H1 (cell line): ENCODE measurements around the gene MIB2. TPM values are rescaled to one million over a fixed set of nuclear protein-coding genes. Genes with fewer than 3 reads are reported as not detected.

Source experiments
- CTCF ChIA-PET: fragments of 300-600 bp; sonication (Branson Sonifier 250); formaldehyde crosslinking; loops from one replicate; lab custom pipeline; 2021; ENCODE audit not compliant: partially characterized antibody; lab: Charles Lee
- POLR2A ChIA-PET: fragments of 300-600 bp; sonication (Branson Sonifier 250); formaldehyde crosslinking; loops from one replicate; lab custom pipeline; 2021; ENCODE audit warnings: inconsistent platforms; ENCODE audit not compliant: partially characterized antibody; lab: Charles Lee
- DNase-seq, 2 experiments: peaks; one replicate each; pipeline versions ENCODE4 v3.0.0 to v3.0.0-alpha.2; 2010 to 2022; ENCODE audit warnings: low spot score in 2 of 2, low read depth in 1 of 2, mixed read lengths in 1 of 2
- FAIRE-seq: peaks from 2 replicates; lab custom pipeline; 2011; peaks lifted over from hg19 to GRCh38; lab: Jason Lieb, UNC
- H2AFZ ChIP-seq: 2 replicates; pipeline ENCODE4 v1.8.1; 2012; ENCODE audit warnings: low read length, inconsistent platforms
- H2AK5ac ChIP-seq: 2 replicates; pipeline ENCODE4 v1.6.1; 2013; ENCODE audit warnings: low read depth, low read length
- H2BK120ac ChIP-seq: replicated peaks from 2 replicates; pipeline ENCODE3; 2013; ENCODE audit warnings: low read depth, low read length, inconsistent platforms
- H2BK12ac ChIP-seq: 2 replicates; pipeline ENCODE4 v1.6.1; 2013; ENCODE audit warnings: low read depth, low read length
- H2BK15ac ChIP-seq: 2 replicates; pipeline ENCODE4 v1.6.1; 2013; ENCODE audit warnings: low read length
- H2BK20ac ChIP-seq: 2 replicates; pipeline ENCODE4 v1.6.1; 2013; ENCODE audit warnings: low read length
- H2BK5ac ChIP-seq: 2 replicates; pipeline ENCODE4 v1.6.1; 2013; ENCODE audit warnings: low read depth, low read length
- H3K14ac ChIP-seq: 2 replicates; pipeline ENCODE4 v1.6.1; 2013; ENCODE audit warnings: inconsistent platforms; ENCODE audit not compliant: insufficient read length
- H3K18ac ChIP-seq: 2 replicates; pipeline ENCODE4 v1.6.1; 2013; ENCODE audit warnings: low read length; ENCODE audit errors: extremely low read depth
- H3K23ac ChIP-seq: 2 replicates; pipeline ENCODE4 v1.6.1; 2013; ENCODE audit warnings: inconsistent platforms; ENCODE audit not compliant: insufficient read length
- H3K23me2 ChIP-seq: 2 replicates; pipeline ENCODE4 v1.6.1; 2013; ENCODE audit warnings: low read depth, low read length
- H3K27ac ChIP-seq: 2 replicates; pipeline ENCODE4 v1.6.1; 2011; ENCODE audit warnings: low read depth, low read length, inconsistent platforms
- H3K27me3 ChIP-seq, 4 experiments: replicated peaks in 1 of 4; 1 replicate in 1 of 4; 2 replicates in 3 of 4; pipeline versions ENCODE4 v1.6.1 to v1.8.1; 2011 to 2013; ENCODE audit warnings: low read length in 3 of 4, mild to moderate bottlenecking in 3 of 4, inconsistent platforms in 2 of 4, mixed read lengths in 2 of 4, moderate library complexity in 1 of 4; ENCODE audit not compliant: control insufficient read depth in 3 of 4, insufficient read depth in 3 of 4; ENCODE audit errors: extremely low read depth in 1 of 4
- H3K36me3 ChIP-seq, 4 experiments: 2 replicates each; pipeline versions ENCODE4 v1.6.1 to v1.8.1; 2011 to 2013; ENCODE audit warnings: mild to moderate bottlenecking in 4 of 4, low read length in 3 of 4, moderate library complexity in 2 of 4, control low read depth in 1 of 4, inconsistent platforms in 1 of 4; ENCODE audit not compliant: insufficient read depth in 4 of 4, control insufficient read depth in 2 of 4
- H3K4ac ChIP-seq: replicated peaks from 2 replicates; pipeline ENCODE3; 2013; ENCODE audit warnings: low read length, low read depth, mixed read lengths, inconsistent platforms; ENCODE audit not compliant: insufficient read length
- H3K4me1 ChIP-seq, 4 experiments: replicated peaks in 1 of 4; 1 replicate in 1 of 4; 2 replicates in 3 of 4; pipeline versions ENCODE4 v1.6.1 to v1.8.1; 2011 to 2013; ENCODE audit warnings: low read length in 3 of 4, inconsistent platforms in 2 of 4, mixed read lengths in 1 of 4; ENCODE audit not compliant: insufficient read depth in 4 of 4, control insufficient read depth in 3 of 4
- H3K4me2 ChIP-seq, 2 experiments: 2 replicates each; pipeline versions ENCODE4 v1.6.1 to v1.8.1; 2011 to 2013; ENCODE audit warnings: low read depth in 2 of 2, low read length in 2 of 2, control low read depth in 1 of 2, inconsistent platforms in 1 of 2, mild to moderate bottlenecking in 1 of 2; ENCODE audit not compliant: insufficient read depth in 1 of 2
- H3K4me3 ChIP-seq, 4 experiments: fragments of 200-600, 300-600 bp in 1 of 4; sonication (generic), shearing (Covaris generic), sonication (Bioruptor Twin) in 1 of 4; 2 replicates each; pipeline versions ENCODE4 v1.5.1 to v1.8.1; 2011 to 2016; ENCODE audit warnings: low read length in 4 of 4, low read depth in 3 of 4, control low read depth in 2 of 4, inconsistent platforms in 2 of 4, mild to moderate bottlenecking in 2 of 4, mixed read lengths in 1 of 4, moderate library complexity in 1 of 4; ENCODE audit not compliant: insufficient read depth in 2 of 4; ENCODE audit errors: extremely low read depth in 1 of 4
- H3K56ac ChIP-seq: replicated peaks from 2 replicates; pipeline ENCODE3; 2013; ENCODE audit warnings: low read depth, mild to moderate bottlenecking, mixed read lengths, low read length, inconsistent platforms; ENCODE audit not compliant: insufficient read length
- H3K79me1 ChIP-seq: 2 replicates; pipeline ENCODE4 v1.6.1; 2013; ENCODE audit warnings: low read depth, low read length, control low read depth
- H3K79me2 ChIP-seq, 2 experiments: 2 replicates each; pipeline versions ENCODE4 v1.6.1 to v1.8.1; 2012 to 2013; ENCODE audit warnings: low read length in 2 of 2, mild to moderate bottlenecking in 2 of 2, inconsistent platforms in 1 of 2; ENCODE audit not compliant: insufficient read depth in 2 of 2, control insufficient read depth in 1 of 2
- H3K9ac ChIP-seq, 4 experiments: replicated peaks in 1 of 4; 1 replicate in 1 of 4; 2 replicates in 3 of 4; pipeline versions ENCODE4 v1.6.1 to v1.8.1; 2011 to 2013; ENCODE audit warnings: low read depth in 3 of 4, low read length in 3 of 4, control low read depth in 2 of 4, mild to moderate bottlenecking in 2 of 4, moderate library complexity in 2 of 4, inconsistent platforms in 1 of 4; ENCODE audit errors: extremely low read depth in 1 of 4
- H3K9me3 ChIP-seq, 2 experiments: 2 replicates each; pipeline versions ENCODE4 v1.6.1 to v1.8.1; 2012 to 2013; ENCODE audit warnings: mild to moderate bottlenecking in 2 of 2, moderate library complexity in 2 of 2, control low read depth in 1 of 2, inconsistent platforms in 1 of 2, low read depth in 1 of 2, low read length in 1 of 2, mixed read lengths in 1 of 2; ENCODE audit not compliant: insufficient read depth in 2 of 2
- H4K20me1 ChIP-seq, 2 experiments: replicated peaks in 1 of 2; 2 replicates each; pipeline versions ENCODE3 to v1.8.1; 2011 to 2013; ENCODE audit warnings: inconsistent platforms in 2 of 2, low read length in 2 of 2, mild to moderate bottlenecking in 1 of 2; ENCODE audit not compliant: insufficient read depth in 2 of 2, control insufficient read depth in 1 of 2
- H4K5ac ChIP-seq: 2 replicates; pipeline ENCODE4 v1.6.1; 2013; ENCODE audit warnings: low read length, low read depth, mixed read lengths, inconsistent platforms; ENCODE audit not compliant: insufficient read length
- H4K8ac ChIP-seq: 2 replicates; pipeline ENCODE4 v1.8.0; 2013; ENCODE audit warnings: mild to moderate bottlenecking, moderate library complexity, low read length, inconsistent platforms; ENCODE audit not compliant: insufficient read depth; ENCODE audit errors: extremely low read depth
- H4K91ac ChIP-seq: replicated peaks from 2 replicates; pipeline ENCODE3; 2013; ENCODE audit warnings: low read length, mixed read lengths, inconsistent platforms; ENCODE audit not compliant: insufficient read length
- ATF2 ChIP-seq: IDR thresholded peaks from 2 replicates; pipeline ENCODE4 v1.6.1; 2012; ENCODE audit warnings: low read length, inconsistent platforms
- POU5F1 ChIP-seq: IDR thresholded peaks from 2 replicates; pipeline ENCODE4 v1.6.1; 2011; ENCODE audit warnings: low read depth, mild to moderate bottlenecking, low read length, moderate library complexity
- SUZ12 ChIP-seq: fragments of 200-600 bp; sonication (generic); IDR thresholded peaks from 2 replicates; pipeline ENCODE4 v1.6.1; 2012; ENCODE audit warnings: mild to moderate bottlenecking, inconsistent platforms, low read length, moderate library complexity, mixed read lengths
- TCF12 ChIP-seq: IDR thresholded peaks from 2 replicates; pipeline ENCODE4 v1.6.1; 2011; ENCODE audit warnings: low read depth, mild to moderate bottlenecking, low read length
- WGBS, 2 experiments: shearing (Covaris generic) in 1 of 2; methylation state at CpG; one replicate each; pipeline versions ENCODE4 v1.1.6 to v1.1.7; 2013 to 2015; ENCODE audit warnings: low lambda C conversion rate in 2 of 2, mixed read lengths in 2 of 2, inconsistent platforms in 1 of 2, low coverage in 1 of 2, missing lambda C conversion rate in 1 of 2; ENCODE audit not compliant: insufficient replicate concordance in 2 of 2, insufficient coverage in 1 of 2, insufficient read length in 1 of 2; ENCODE audit errors: extremely low coverage in 1 of 2, missing lambda C conversion rate in 1 of 2; 5-methylcytosine and 5-hydroxymethylcytosine counted together
- polyA plus RNA-seq, 7 experiments: library from polyadenylated mRNA; depleted of rRNA in 3 of 7; stranded (reverse) in 5 of 7; unstranded in 2 of 7; fragments of >200 nt in 5 of 7; fragments of 200-250 nt in 2 of 7; gene quantifications; 1 replicate in 5 of 7; 2 replicates in 1 of 7; 4 replicates in 1 of 7; pipeline versions ENCODE4 v1.2.1 to v1.2.3, GENCODE V29; 2011 to 2013; ENCODE audit warnings: missing spikeins in 2 of 7, mixed read lengths in 2 of 7
- total RNA-seq: library from RNA; stranded (reverse); fragmentation: NEBNext Ultra II Directional; extraction: Animal tissue kit (Norgen Biotek cat#: 25700); gene quantifications from 2 replicates; pipeline ENCODE4 v1.2.1, GENCODE V29; 2021

MIB2 gene
- total and polyA plus RNA-seq, 2 of the 8 experiments (the other 6 are each of a cell fraction or from before 2014, with no cell fraction given), result 32.5 to 60.0 TPM

- peaks cover 13 to 41% (median 34%) of the 10 kb centered on the region in 4 experiments for H3K27me3 ChIP-seq
- no peak overlapping the region for H3K23ac ChIP-seq
- H2AFZ ChIP-seq, result no peak overlapping the region
- H2BK15ac ChIP-seq, result no peak overlapping the region; the same call in 1 of the 2 replicates
- H4K91ac ChIP-seq, result no peak overlapping the region
- DNase-seq (no peak), FAIRE-seq (no peak)
- peak overlapping the region; percentile 69 to 98 for H3K4me2 ChIP-seq
- ChIA-PET CTCF (interaction anchor here (0.6 to 1.8 kb wide), 3 partner anchors 15 to 229 kb away, joined by 3 to 4 read pairs (median 3); no protein-coding TSS in a partner anchor), POLR2A (interaction anchor here (0.9 to 2.5 kb wide), 2 partner anchors 14 to 29 kb away, joined by 3 to 14 read pairs; partner anchors contain the start of gene MIB2)
- peak overlapping the region in 2 of 4 experiments; percentile 47 to 75; a peak in 3 of 8 replicates for H3K4me3 ChIP-seq
- no peak overlapping the region for H2BK20ac ChIP-seq
- H3K56ac ChIP-seq, result no peak overlapping the region
- no peak overlapping the region for H3K14ac ChIP-seq
- H4K5ac ChIP-seq, result no peak overlapping the region
- no peaks in the 10 kb centered on the region for H3K9me3 ChIP-seq
- no peak overlapping the region for H3K9ac ChIP-seq
- H2AK5ac ChIP-seq, result no peak overlapping the region
- 73% methylated on average over 21 of the region's 22 CpGs; no CpG with 5 or more reads in 1 of the 2 experiments for WGBS, 2 experiments
- H2BK5ac ChIP-seq, result no peak overlapping the region
- no peaks in the 10 kb centered on the region for H3K79me2 ChIP-seq
- H3K4me1 ChIP-seq, result peaks cover 0 to 24% (median 18%) of the 10 kb centered on the region in 4 experiments; a peak in 6 of 7 replicates
- H3K4ac ChIP-seq, result no peak overlapping the region
- no peak overlapping the region for H3K18ac ChIP-seq
- H2BK12ac ChIP-seq, result no peak overlapping the region
- no peaks in the 10 kb centered on the region for H3K79me1 ChIP-seq
- H4K8ac ChIP-seq, result peak overlapping the region; percentile 79
- TF ChIP-seq TCF12 (no peak), POU5F1 (no peak), SUZ12 (no peak), ATF2 (no peak)
- H2BK120ac ChIP-seq, result no peak overlapping the region
- peaks cover 16% of the 10 kb centered on the region; the same call in 1 of the 2 replicates for H3K23me2 ChIP-seq
- H3K27ac ChIP-seq, result no peak overlapping the region
- H3K36me3 ChIP-seq, result no peaks in the 10 kb centered on the region
- H4K20me1 ChIP-seq, result peaks cover 2 to 6% of the 10 kb centered on the region in 2 experiments
Observed at GRCh38 chr1:1600861-1601563, 14.3 kb upstream of the MIB2 start.
